GM23338 (cell line): ENCODE data around the gene TPRKB. TPM values are rescaled to one million over a fixed set of nuclear protein-coding genes. Genes with fewer than 3 reads are reported as not detected.
"Not testable (repeated sequence)": the region's sequence is repeated elsewhere in the genome, so short reads cannot be mapped to it uniquely, and the experiment has no call there.

ENCODE experiments used
- ATAC-seq: fragments of 200-7000 bp; cut with Tn5 transposase; 3 replicates; pipeline ENCODE4 v1.9.1; 2020
- DNase-seq: peaks from one replicate; pipeline ENCODE4 v3.0.0-alpha.2; 2015; ENCODE audit warnings: low spot score
- H2AFZ ChIP-seq: fragments of 200-600 bp; sonication (generic); 2 replicates; pipeline ENCODE4 v1.8.0; 2016; ENCODE audit warnings: antibody characterized with exemption, mild to moderate bottlenecking, moderate library complexity
- H3F3A ChIP-seq: fragments of 200-600 bp; sonication (generic); replicated peaks from 2 replicates; pipeline ENCODE4 v1.8.0; 2017; ENCODE audit warnings: antibody characterized with exemption, mixed run types, low read depth
- H3K27ac ChIP-seq: fragments of 200-600 bp; sonication (generic); 2 replicates; pipeline ENCODE4 v1.6.1; 2016; ENCODE audit warnings: low read depth
- H3K27me3 ChIP-seq: fragments of 200-600 bp; sonication (generic); 2 replicates; pipeline ENCODE4 v1.8.0; 2016; ENCODE audit warnings: mild to moderate bottlenecking, mixed run types, moderate library complexity; ENCODE audit not compliant: insufficient read depth
- H3K36me3 ChIP-seq: fragments of 200-600 bp; sonication (generic); 2 replicates; pipeline ENCODE4 v1.8.0; 2016; ENCODE audit warnings: mild to moderate bottlenecking; ENCODE audit not compliant: insufficient read depth
- H3K4me1 ChIP-seq: fragments of 200-600 bp; sonication (generic); 2 replicates; pipeline ENCODE4 v1.8.0; 2016; ENCODE audit warnings: mild to moderate bottlenecking, moderate library complexity; ENCODE audit not compliant: insufficient read depth
- H3K4me2 ChIP-seq: fragments of 200-600 bp; sonication (generic); 2 replicates; pipeline ENCODE4 v1.7.1; 2017; ENCODE audit warnings: mixed run types
- H3K4me3 ChIP-seq: fragments of 200-600 bp; sonication (generic); 2 replicates; pipeline ENCODE4 v1.6.1; 2016; ENCODE audit warnings: mixed run types
- H3K79me2 ChIP-seq: fragments of 200-600 bp; sonication (generic); replicated peaks from 2 replicates; pipeline ENCODE4 v1.8.0; 2017; ENCODE audit warnings: mild to moderate bottlenecking; ENCODE audit not compliant: insufficient read depth
- H3K9me2 ChIP-seq: fragments of 200-600 bp; sonication (generic); 2 replicates; pipeline ENCODE4 v1.8.0; 2017; ENCODE audit not compliant: insufficient read depth
- H4K20me1 ChIP-seq: fragments of 200-600 bp; sonication (generic); replicated peaks from 2 replicates; pipeline ENCODE4 v1.8.0; 2017; ENCODE audit warnings: mild to moderate bottlenecking; ENCODE audit not compliant: insufficient read depth
- H3K27ac Mint-ChIP-seq: 2 replicates; pipeline ENCODE4 v1.8.0; 2020; ENCODE audit warnings: inconsistent platforms, mild to moderate bottlenecking, moderate library complexity, mixed read lengths
- H3K27me3 Mint-ChIP-seq: 3 replicates; pipeline ENCODE4 v1.8.0; 2022; ENCODE audit warnings: low read depth, mild to moderate bottlenecking, moderate library complexity, mixed read lengths, inconsistent platforms; ENCODE audit not compliant: insufficient read depth, poor library complexity
- H3K36me3 Mint-ChIP-seq: 3 replicates; pipeline ENCODE4 v1.8.0; 2021; ENCODE audit warnings: low read depth, mild to moderate bottlenecking, inconsistent platforms, moderate library complexity, mixed read lengths
- H3K4me1 Mint-ChIP-seq: 3 replicates; pipeline ENCODE4 v1.8.0; 2020; ENCODE audit warnings: mild to moderate bottlenecking, inconsistent platforms, mixed read lengths
- H3K4me3 Mint-ChIP-seq: 3 replicates; pipeline ENCODE4 v1.8.0; 2021; ENCODE audit warnings: moderate library complexity, mild to moderate bottlenecking, inconsistent platforms, mixed read lengths
- H3K9me3 Mint-ChIP-seq: 3 replicates; pipeline ENCODE4 v1.8.0; 2020; ENCODE audit warnings: moderate library complexity, mild to moderate bottlenecking, inconsistent platforms, mixed read lengths
- CREB1 ChIP-seq: fragments of 250-450 bp; sonication (Bioruptor Pico); IDR thresholded peaks from 2 replicates; pipeline ENCODE4 v1.5.0; 2020; ENCODE audit warnings: low read depth, mild to moderate bottlenecking, moderate library complexity
- EZH2 ChIP-seq: fragments of 200-600 bp; sonication (generic); IDR thresholded peaks from one replicate; pipeline ENCODE4 v1.8.0; 2017; ENCODE audit warnings: antibody characterized with exemption, mild to moderate bottlenecking, low read depth; ENCODE audit not compliant: unreplicated experiment
- EZH2phosphoT487 ChIP-seq: fragments of 200-600 bp; sonication (generic); IDR thresholded peaks from one replicate; pipeline ENCODE4 v1.8.1; 2018; ENCODE audit warnings: antibody characterized with exemption; ENCODE audit not compliant: unreplicated experiment
- JUNB ChIP-seq: IDR thresholded peaks from one replicate; pipeline ENCODE4 v1.6.1; 2016; ENCODE audit warnings: antibody characterized with exemption; ENCODE audit not compliant: unreplicated experiment
- NANOG ChIP-seq: IDR thresholded peaks from 2 replicates; pipeline ENCODE4 v1.6.1; 2016; ENCODE audit warnings: antibody characterized with exemption, borderline replicate concordance
- POLR2AphosphoS5 ChIP-seq: IDR thresholded peaks from 2 replicates; pipeline ENCODE4 v1.6.1; 2016; ENCODE audit warnings: antibody characterized with exemption, low read depth
- STAT1 ChIP-seq: IDR thresholded peaks from one replicate; pipeline ENCODE4 v1.6.1; 2016; ENCODE audit warnings: antibody characterized with exemption; ENCODE audit not compliant: unreplicated experiment
- ZNF114 ChIP-seq: fragments of 250-450 bp; sonication (Bioruptor Pico); IDR thresholded peaks from 2 replicates; pipeline ENCODE4 v1.5.0; 2020; ENCODE audit warnings: mild to moderate bottlenecking, moderate library complexity
- ZNF331 ChIP-seq: fragments of 250-450 bp; sonication (Bioruptor Pico); IDR thresholded peaks from 2 replicates; pipeline ENCODE4 v1.5.0; 2020; ENCODE audit warnings: low read depth, mild to moderate bottlenecking, moderate library complexity
- polyA plus RNA-seq: library from polyadenylated mRNA; unstranded; fragments of >200 nt; fragmentation: Nextera tagmentation; extraction: Ambion mirVana; gene quantifications from 2 replicates; pipeline ENCODE4 v1.2.1, GENCODE V29; 2016
- total RNA-seq: library from RNA; depleted of rRNA; stranded (reverse); fragments of >200 nt; shearing (Covaris generic); gene quantifications from 2 replicates; pipeline ENCODE4 v1.2.3, GENCODE V29; 2014
- TF ChIP-seq, protein P1 (sequence below), 2 experiments: fragments of 200-600 bp in 1 of 2; sonication (generic) in 1 of 2; conservative IDR thresholded peaks; 2 replicates each; pipeline versions ENCODE4 v1.5.1 to v1.6.1; 2016 to 2017; ENCODE audit warnings: antibody characterized with exemption in 2 of 2, low read depth in 2 of 2, mild to moderate bottlenecking in 2 of 2, moderate library complexity in 1 of 2
- TF ChIP-seq, protein P2 (sequence below): IDR thresholded peaks from one replicate; pipeline ENCODE4 v1.6.1; 2018; ENCODE audit warnings: antibody characterized with exemption; ENCODE audit not compliant: unreplicated experiment
- TF ChIP-seq, protein P3 (sequence below): fragments of 250-450 bp; sonication (Bioruptor Pico); IDR thresholded peaks from 2 replicates; pipeline ENCODE4 v1.5.0; 2020; ENCODE audit warnings: mild to moderate bottlenecking, moderate library complexity

TPRKB gene
- total and polyA plus RNA-seq, 2 experiments from 2014 or later: 31.2 to 186 TPM

DNA sequence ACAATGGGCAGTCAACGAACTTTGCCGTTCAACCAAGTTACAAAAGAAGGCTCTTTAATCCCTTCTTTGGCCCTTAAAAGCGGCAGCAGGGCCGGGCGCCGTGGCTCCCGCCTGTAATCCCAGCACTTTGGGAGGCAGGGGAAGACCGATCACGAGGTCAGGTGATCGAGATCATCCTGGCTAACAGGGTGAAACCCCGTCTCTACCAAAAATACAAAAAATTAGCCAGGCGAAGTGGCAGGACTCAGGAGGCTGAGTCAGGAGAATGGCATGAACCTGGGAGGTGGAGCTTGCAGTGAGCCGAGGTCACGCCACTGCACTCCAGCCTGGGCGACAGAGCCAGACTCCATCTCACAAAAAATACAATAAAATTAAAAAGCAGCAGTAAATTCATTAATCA is 46.3 kb upstream of the TPRKB start:
- not testable (repeated sequence) for ATAC-seq, H3K36me3 Mint-ChIP-seq, H3K36me3 ChIP-seq, H3K27me3 ChIP-seq, H3K4me2 ChIP-seq, H3K4me1 Mint-ChIP-seq, H3K27me3 Mint-ChIP-seq, H3F3A ChIP-seq, H3K9me2 ChIP-seq, H3K27ac Mint-ChIP-seq, H3K9me3 Mint-ChIP-seq, H4K20me1 ChIP-seq, H3K4me1 ChIP-seq, H3K4me3 ChIP-seq, H3K27ac ChIP-seq, H3K4me3 Mint-ChIP-seq
- H2AFZ ChIP-seq: peak overlapping the region; percentile 52
- peaks cover 12% of the 10 kb centered on the region for H3K79me2 ChIP-seq
- DNase-seq: peak; percentile 3

DNA sequence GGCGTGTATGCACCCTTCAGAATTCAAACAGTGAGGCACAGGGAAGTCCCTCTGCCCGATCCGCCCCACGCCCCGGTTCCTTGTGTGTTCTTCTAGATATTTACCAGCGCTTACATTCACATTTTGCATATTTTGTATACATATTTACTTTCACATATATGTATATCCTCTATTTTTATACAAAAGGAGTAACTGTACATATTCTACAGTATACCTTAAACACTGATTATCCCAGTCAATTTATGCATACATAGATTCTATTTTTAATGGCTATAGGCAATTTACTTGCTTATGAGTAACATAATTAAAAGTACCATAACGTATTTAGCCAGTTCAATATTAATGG is 43.1 kb upstream of the TPRKB start:
- ATAC-seq (no peak), DNase-seq (no peak)
- H3K27ac ChIP-seq: no peak overlapping the region
- no peaks in the 10 kb centered on the region for H3K9me2 ChIP-seq
- Mint-ChIP-seq H3K9me3 (no peaks in the 10 kb centered on the region), H3K27me3 (peaks cover 2% of the 10 kb centered on the region), H3K27ac (no peak overlapping the region), H3K4me1 (0 out of 3 replicates have a peak, but pooled peaks cover 5% of the 10 kb centered on the region), H3K4me3 (peak overlapping the region; percentile 99), H3K36me3 (peaks cover 20% of the 10 kb centered on the region)
- H3K4me3 ChIP-seq: peak overlapping the region; percentile 87; the same call in 1 of the 2 replicates
- H4K20me1 ChIP-seq: no peaks in the 10 kb centered on the region; the same call in 1 of the 2 replicates
- peaks cover 9% of the 10 kb centered on the region; the same call in 1 of the 2 replicates for H3K36me3 ChIP-seq
- no peaks in the 10 kb centered on the region for H3F3A ChIP-seq
- H3K79me2 ChIP-seq: peaks cover 17% of the 10 kb centered on the region
- no peaks in the 10 kb centered on the region for H3K4me1 ChIP-seq
- H3K27me3 ChIP-seq: no peaks in the 10 kb centered on the region
- no peak overlapping the region for H2AFZ ChIP-seq
- no peak overlapping the region for H3K4me2 ChIP-seq
- TF ChIP-seq EZH2: no peak
- TF ChIP-seq ZNF114 (CRISPR knock-in tag): no peak
- TF ChIP-seq NANOG: no peak
- TF ChIP-seq ZNF331 (CRISPR knock-in tag): no peak
- TF ChIP-seq, protein P1, sequence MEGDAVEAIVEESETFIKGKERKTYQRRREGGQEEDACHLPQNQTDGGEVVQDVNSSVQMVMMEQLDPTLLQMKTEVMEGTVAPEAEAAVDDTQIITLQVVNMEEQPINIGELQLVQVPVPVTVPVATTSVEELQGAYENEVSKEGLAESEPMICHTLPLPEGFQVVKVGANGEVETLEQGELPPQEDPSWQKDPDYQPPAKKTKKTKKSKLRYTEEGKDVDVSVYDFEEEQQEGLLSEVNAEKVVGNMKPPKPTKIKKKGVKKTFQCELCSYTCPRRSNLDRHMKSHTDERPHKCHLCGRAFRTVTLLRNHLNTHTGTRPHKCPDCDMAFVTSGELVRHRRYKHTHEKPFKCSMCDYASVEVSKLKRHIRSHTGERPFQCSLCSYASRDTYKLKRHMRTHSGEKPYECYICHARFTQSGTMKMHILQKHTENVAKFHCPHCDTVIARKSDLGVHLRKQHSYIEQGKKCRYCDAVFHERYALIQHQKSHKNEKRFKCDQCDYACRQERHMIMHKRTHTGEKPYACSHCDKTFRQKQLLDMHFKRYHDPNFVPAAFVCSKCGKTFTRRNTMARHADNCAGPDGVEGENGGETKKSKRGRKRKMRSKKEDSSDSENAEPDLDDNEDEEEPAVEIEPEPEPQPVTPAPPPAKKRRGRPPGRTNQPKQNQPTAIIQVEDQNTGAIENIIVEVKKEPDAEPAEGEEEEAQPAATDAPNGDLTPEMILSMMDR (conservative IDR thresholded peaks at IDR 0.05; ENCODE audit: low read depth in 2 of 2): no peak
- no peak for TF ChIP-seq POLR2AphosphoS5
- no peak for TF ChIP-seq STAT1
- no peak for TF ChIP-seq EZH2phosphoT487
- TF ChIP-seq JUNB: no peak
- TF ChIP-seq, protein P2, sequence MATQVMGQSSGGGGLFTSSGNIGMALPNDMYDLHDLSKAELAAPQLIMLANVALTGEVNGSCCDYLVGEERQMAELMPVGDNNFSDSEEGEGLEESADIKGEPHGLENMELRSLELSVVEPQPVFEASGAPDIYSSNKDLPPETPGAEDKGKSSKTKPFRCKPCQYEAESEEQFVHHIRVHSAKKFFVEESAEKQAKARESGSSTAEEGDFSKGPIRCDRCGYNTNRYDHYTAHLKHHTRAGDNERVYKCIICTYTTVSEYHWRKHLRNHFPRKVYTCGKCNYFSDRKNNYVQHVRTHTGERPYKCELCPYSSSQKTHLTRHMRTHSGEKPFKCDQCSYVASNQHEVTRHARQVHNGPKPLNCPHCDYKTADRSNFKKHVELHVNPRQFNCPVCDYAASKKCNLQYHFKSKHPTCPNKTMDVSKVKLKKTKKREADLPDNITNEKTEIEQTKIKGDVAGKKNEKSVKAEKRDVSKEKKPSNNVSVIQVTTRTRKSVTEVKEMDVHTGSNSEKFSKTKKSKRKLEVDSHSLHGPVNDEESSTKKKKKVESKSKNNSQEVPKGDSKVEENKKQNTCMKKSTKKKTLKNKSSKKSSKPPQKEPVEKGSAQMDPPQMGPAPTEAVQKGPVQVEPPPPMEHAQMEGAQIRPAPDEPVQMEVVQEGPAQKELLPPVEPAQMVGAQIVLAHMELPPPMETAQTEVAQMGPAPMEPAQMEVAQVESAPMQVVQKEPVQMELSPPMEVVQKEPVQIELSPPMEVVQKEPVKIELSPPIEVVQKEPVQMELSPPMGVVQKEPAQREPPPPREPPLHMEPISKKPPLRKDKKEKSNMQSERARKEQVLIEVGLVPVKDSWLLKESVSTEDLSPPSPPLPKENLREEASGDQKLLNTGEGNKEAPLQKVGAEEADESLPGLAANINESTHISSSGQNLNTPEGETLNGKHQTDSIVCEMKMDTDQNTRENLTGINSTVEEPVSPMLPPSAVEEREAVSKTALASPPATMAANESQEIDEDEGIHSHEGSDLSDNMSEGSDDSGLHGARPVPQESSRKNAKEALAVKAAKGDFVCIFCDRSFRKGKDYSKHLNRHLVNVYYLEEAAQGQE: no peak
- no peak for TF ChIP-seq CREB1 (CRISPR knock-in tag)
- TF ChIP-seq, protein P3, sequence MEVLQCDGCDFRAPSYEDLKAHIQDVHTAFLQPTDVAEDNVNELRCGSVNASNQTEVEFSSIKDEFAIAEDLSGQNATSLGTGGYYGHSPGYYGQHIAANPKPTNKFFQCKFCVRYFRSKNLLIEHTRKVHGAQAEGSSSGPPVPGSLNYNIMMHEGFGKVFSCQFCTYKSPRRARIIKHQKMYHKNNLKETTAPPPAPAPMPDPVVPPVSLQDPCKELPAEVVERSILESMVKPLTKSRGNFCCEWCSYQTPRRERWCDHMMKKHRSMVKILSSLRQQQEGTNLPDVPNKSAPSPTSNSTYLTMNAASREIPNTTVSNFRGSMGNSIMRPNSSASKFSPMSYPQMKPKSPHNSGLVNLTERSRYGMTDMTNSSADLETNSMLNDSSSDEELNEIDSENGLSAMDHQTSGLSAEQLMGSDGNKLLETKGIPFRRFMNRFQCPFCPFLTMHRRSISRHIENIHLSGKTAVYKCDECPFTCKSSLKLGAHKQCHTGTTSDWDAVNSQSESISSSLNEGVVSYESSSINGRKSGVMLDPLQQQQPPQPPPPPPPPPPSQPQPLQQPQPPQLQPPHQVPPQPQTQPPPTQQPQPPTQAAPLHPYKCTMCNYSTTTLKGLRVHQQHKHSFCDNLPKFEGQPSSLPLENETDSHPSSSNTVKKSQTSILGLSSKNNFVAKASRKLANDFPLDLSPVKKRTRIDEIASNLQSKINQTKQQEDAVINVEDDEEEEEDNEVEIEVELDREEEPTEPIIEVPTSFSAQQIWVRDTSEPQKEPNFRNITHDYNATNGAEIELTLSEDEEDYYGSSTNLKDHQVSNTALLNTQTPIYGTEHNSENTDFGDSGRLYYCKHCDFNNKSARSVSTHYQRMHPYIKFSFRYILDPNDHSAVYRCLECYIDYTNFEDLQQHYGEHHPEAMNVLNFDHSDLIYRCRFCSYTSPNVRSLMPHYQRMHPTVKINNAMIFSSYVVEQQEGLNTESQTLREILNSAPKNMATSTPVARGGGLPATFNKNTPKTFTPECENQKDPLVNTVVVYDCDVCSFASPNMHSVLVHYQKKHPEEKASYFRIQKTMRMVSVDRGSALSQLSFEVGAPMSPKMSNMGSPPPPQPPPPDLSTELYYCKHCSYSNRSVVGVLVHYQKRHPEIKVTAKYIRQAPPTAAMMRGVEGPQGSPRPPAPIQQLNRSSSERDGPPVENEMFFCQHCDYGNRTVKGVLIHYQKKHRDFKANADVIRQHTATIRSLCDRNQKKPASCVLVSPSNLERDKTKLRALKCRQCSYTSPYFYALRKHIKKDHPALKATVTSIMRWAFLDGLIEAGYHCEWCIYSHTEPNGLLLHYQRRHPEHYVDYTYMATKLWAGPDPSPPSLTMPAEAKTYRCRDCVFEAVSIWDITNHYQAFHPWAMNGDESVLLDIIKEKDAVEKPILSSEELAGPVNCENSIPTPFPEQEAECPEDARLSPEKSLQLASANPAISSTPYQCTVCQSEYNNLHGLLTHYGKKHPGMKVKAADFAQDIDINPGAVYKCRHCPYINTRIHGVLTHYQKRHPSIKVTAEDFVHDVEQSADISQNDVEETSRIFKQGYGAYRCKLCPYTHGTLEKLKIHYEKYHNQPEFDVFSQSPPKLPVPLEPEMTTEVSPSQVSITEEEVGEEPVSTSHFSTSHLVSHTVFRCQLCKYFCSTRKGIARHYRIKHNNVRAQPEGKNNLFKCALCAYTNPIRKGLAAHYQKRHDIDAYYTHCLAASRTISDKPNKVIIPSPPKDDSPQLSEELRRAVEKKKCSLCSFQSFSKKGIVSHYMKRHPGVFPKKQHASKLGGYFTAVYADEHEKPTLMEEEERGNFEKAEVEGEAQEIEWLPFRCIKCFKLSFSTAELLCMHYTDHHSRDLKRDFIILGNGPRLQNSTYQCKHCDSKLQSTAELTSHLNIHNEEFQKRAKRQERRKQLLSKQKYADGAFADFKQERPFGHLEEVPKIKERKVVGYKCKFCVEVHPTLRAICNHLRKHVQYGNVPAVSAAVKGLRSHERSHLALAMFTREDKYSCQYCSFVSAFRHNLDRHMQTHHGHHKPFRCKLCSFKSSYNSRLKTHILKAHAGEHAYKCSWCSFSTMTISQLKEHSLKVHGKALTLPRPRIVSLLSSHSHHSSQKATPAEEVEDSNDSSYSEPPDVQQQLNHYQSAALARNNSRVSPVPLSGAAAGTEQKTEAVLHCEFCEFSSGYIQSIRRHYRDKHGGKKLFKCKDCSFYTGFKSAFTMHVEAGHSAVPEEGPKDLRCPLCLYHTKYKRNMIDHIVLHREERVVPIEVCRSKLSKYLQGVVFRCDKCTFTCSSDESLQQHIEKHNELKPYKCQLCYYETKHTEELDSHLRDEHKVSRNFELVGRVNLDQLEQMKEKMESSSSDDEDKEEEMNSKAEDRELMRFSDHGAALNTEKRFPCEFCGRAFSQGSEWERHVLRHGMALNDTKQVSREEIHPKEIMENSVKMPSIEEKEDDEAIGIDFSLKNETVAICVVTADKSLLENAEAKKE: no peak
